Muscle layer of colon (tissue), 2 donors: ENCODE data around the gene SLC38A9.

ENCODE experiments used
- H3K27ac ChIP-seq: one replicate; pipeline ENCODE4 v1.7.0; 2013; ENCODE audit warnings: low read depth, mild to moderate bottlenecking, low read length, moderate library complexity
- H3K27me3 ChIP-seq, 2 donors: one replicate each; pipeline ENCODE4 v1.7.0; 2013; ENCODE audit warnings: low read length in 2 of 2, mild to moderate bottlenecking in 2 of 2; ENCODE audit not compliant: insufficient read depth in 2 of 2, control insufficient read depth in 1 of 2
- H3K36me3 ChIP-seq: one replicate; pipeline ENCODE4 v1.7.0; 2013; ENCODE audit warnings: mild to moderate bottlenecking, low read length; ENCODE audit not compliant: insufficient read depth
- H3K4me1 ChIP-seq: one replicate; pipeline ENCODE4 v1.7.0; 2013; ENCODE audit warnings: mild to moderate bottlenecking, low read length; ENCODE audit not compliant: insufficient read depth
- H3K4me3 ChIP-seq, 2 donors: one replicate each; pipeline ENCODE4 v1.7.0; 2013; ENCODE audit warnings: low read length in 2 of 2, low read depth in 1 of 2, mild to moderate bottlenecking in 1 of 2, moderate library complexity in 1 of 2
- H3K9ac ChIP-seq: one replicate; pipeline ENCODE4 v1.7.0; 2013; ENCODE audit warnings: low read length
- H3K9me3 ChIP-seq: one replicate; pipeline ENCODE4 v1.7.0; 2013; ENCODE audit warnings: mild to moderate bottlenecking, low read length
- donor health status: abdominal sarcoma.
- donor health status: Adenocarcinoma of cecum.

The SLC38A9 gene

DNA sequence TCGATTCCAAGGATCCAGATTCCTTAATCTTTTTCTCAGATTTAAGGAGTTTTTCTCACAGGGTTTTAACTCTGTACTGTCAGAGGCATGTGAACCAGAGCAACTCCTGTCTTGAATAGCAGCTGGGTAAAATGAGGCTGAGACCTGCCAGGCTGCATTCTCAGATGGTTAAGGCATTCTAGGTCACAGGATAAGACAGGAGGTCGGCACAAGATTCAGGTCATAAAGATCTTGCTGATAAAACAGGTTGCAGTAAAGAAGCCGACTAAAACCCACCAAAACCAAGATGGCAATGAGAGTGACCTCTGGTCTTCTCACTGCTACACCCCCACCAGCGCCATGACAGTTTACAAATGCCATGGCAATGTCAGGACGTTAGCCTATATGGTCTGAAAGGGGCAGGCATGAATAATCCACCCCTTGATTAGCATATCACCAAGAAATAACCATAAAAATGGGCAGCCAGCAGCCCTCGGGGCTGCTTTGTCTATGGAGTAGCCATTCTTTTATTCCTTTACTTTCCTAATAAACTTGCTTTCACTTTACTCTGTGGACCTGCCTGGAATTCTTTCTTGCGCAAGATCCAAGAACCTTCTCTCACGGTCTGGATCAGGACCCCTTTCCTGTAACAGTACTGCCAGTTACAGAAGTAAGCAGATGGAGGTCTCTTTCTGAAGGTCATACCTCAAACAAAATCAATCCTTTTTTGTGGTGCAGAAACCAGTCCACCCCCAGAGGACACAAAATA lies 87.1 kb downstream of the SLC38A9 start:
- Histone ChIP-seq H3K27me3 (no peaks in the 10 kb centered on the region), H3K4me1 (peaks cover 46% of the 10 kb centered on the region), H3K36me3 (no peaks in the 10 kb centered on the region), H3K9me3 (no peaks in the 10 kb centered on the region), H3K9ac (no peak overlapping the region), H3K27ac (peak overlapping the region; percentile 82), H3K4me3 (peak overlapping the region; percentile 26 to 32)

DNA sequence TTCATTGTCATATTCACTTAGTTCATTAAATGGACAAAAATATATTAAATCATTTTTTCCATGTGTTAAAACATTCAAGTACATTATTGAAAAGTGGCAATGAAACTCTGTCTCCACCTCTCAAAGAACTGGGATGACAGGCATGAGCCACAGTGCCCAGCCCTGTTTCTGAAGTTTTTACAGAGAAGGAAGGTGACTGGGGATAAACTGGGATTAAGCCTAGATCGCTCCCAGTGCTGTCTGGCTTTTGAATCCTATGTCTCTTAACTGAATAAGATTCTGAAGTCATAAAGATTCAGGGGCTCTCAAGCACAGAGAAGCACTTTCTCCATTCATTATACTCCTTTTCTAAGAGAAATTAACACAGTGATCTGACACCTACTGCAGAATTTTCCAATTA lies 88.3 kb downstream of the SLC38A9 start:
- H3K27ac ChIP-seq: no peak overlapping the region
- H3K4me1 ChIP-seq: peaks cover 47% of the 10 kb centered on the region
- H3K9ac ChIP-seq: no peak overlapping the region
- H3K9me3 ChIP-seq: no peaks in the 10 kb centered on the region
- no peaks in the 10 kb centered on the region for H3K27me3 ChIP-seq
- H3K36me3 ChIP-seq: no peaks in the 10 kb centered on the region
- no peak overlapping the region for H3K4me3 ChIP-seq

DNA sequence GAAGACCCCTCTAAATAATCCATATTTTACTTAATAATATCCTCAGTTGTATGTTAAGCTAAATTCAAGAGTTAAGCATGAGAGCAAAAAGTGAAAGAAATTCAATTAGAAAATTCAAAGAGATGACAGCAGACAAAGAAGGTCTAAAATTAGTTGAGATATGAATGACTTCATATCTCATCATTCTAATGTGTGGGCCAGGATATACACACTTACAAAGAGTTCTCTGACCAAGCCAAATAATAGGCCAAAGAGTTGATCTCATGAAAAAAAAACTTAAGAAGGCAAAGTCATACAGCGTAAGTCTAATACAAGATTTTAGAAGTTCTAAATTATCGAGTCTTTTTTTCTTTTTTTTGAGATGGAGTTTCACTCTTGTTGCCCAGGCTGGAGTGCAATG lies 89.7 kb downstream of the SLC38A9 start:
- Histone ChIP-seq H3K9ac (no peak overlapping the region), H3K4me1 (peaks cover 47% of the 10 kb centered on the region)

DNA sequence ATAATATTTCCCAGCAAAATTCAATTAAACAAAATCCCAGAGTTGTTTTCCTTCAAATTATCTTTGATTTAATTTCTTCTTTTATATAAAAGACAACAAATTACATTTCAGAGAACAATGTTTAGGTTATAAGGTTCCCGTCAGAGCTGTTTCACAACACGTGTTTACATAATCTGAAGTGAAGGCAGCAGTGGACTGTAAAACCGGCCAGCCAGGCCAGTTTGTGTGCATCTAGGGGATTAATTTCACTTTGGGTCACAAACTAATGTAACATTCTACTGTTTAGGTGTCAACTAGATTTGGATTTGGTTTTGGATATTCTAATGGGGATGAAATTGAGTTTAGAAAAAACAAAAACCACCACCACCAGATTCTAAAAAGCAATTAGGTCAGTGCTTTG lies 90.9 kb downstream of the SLC38A9 start:
- H3K36me3 ChIP-seq: no peaks in the 10 kb centered on the region
- H3K27ac ChIP-seq: peak overlapping the region; percentile 43
- no peaks in the 10 kb centered on the region for H3K27me3 ChIP-seq
- no peak overlapping the region for H3K4me3 ChIP-seq
- no peaks in the 10 kb centered on the region for H3K9me3 ChIP-seq
- peaks cover 38% of the 10 kb centered on the region for H3K4me1 ChIP-seq
- no peak overlapping the region for H3K9ac ChIP-seq

More for the DNA sequence above, 89.7 kb downstream of the SLC38A9 start:
- Histone ChIP-seq H3K36me3 (no peaks in the 10 kb centered on the region), H3K27ac (no peak overlapping the region), H3K4me3 (no peak overlapping the region), H3K27me3 (no peaks in the 10 kb centered on the region), H3K9me3 (no peaks in the 10 kb centered on the region)

DNA sequence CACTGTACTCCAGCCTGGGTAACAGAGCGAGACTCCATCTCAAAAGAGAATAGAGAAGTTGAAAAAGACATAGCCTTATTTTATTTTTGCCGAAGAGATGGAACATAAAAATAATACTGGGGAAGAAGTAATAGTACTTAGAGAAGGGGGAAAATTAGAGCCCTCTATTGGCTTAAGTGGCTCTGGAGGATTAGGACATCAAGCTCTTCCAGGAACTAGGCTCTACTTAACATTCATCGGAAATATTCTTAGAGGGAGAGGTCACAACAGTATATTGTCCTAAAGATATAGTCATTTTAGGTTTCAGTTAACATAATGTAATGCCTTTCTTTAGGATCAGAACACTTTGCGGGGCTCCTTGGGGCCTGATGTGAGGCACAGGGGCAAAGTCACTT lies 91.4 kb downstream of the SLC38A9 start:
- Histone ChIP-seq H3K4me3 (no peak overlapping the region), H3K27ac (peak overlapping the region; percentile 43), H3K4me1 (peaks cover 34% of the 10 kb centered on the region), H3K36me3 (no peaks in the 10 kb centered on the region), H3K9ac (no peak overlapping the region), H3K27me3 (no peaks in the 10 kb centered on the region), H3K9me3 (no peaks in the 10 kb centered on the region)

DNA sequence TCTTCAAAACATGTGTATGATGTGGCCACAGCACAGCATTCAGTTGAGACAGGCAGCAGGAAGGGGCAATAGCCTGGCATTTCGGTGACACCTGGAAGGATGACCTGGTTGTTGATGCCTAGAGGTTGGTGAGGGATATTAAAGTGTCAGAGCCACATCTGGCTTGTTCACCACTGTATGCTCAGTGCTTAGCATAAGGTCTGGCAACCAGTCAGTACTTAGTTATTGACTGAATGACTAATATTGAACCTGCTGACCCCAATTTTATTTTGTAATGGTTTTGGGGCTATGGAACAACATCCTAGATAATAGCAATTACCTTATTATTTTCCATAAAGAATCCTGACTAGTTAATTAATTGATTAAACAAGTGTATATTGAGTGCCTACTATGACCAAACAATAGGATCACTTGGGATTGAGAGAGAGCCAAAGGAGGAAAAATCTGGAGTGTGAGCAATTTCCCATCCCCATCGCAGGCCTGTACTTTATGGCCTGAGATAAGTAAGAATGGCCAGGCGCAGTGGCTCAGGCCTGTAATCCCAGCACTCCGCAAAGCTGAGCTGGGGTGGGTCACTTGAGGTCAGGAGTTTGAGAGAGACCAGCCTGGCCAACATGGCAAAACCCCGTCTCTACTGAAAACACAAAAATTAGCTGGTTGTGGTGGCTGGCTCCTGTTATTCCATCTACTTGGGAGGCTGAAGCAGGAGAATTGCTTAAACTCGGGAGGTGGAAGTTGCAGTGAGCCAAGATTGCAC lies 91.9 kb downstream of the SLC38A9 start:
- H3K4me1 ChIP-seq: peaks cover 28% of the 10 kb centered on the region
- no peaks in the 10 kb centered on the region for H3K27me3 ChIP-seq
- H3K9ac ChIP-seq: no peak overlapping the region
- peak overlapping the region; percentile 8 for H3K27ac ChIP-seq
- H3K36me3 ChIP-seq: no peaks in the 10 kb centered on the region
- H3K9me3 ChIP-seq: no peaks in the 10 kb centered on the region
- no peak overlapping the region for H3K4me3 ChIP-seq

DNA sequence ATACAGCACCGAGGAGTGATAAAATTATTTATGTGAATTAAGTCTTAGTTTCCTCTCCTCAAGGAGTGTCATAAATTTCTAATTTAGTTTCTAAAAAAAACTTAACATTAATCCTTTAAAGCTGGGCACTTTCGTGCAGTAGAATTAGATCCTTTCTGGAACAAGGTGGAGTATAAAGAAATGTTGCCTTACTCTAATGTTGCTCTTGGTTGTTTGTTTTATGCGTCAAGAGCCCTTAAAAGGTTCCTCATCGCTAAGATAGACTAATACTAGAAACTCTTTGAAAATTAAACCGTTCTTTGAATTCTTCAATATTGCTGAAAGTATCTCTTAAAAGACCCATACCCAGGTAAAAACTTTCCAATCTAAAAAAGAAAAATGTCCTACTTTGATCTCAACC lies 93.8 kb downstream of the SLC38A9 start:
- Histone ChIP-seq H3K9ac (no peak overlapping the region), H3K4me3 (no peak overlapping the region), H3K4me1 (peaks cover 22% of the 10 kb centered on the region), H3K27ac (no peak overlapping the region), H3K27me3 (no peaks in the 10 kb centered on the region), H3K9me3 (no peaks in the 10 kb centered on the region), H3K36me3 (no peaks in the 10 kb centered on the region)

DNA sequence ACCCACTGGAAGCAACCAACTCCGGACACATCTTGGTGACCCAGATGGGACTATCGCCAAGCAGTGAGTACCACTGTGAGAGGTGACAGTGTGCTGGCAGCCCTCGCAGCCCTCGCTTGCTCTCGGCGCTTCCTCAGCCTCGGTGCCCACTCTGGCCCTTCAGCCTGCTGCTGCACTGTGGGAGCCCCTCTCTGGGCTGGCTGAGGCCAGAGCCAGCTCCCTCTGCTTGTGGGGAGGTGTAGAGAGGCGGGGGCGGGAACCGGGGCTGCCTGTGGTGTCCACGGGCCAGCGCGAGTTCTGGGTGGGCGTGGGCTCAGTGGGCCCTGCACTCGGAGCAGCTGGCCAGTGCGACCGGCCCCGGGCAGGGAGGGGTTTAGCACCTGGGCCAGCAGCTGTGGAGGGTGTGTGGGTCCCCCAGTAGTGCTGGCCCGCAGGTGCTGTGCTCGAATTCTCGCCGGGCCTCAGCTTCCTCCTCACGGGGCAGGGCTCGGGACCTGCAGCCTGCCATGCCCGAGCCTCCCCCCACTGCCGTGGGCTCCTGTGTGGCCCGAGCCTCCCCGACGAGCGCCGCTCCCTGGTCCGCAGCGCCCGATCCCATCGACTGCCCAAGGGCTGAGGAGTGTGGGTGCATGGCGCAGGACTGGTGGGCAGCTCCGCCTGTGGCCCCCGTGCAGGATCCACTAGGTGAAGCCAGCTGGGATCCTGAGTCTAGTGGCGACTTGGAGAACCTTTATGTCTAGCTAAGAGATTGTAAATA lies 98.8 kb downstream of the SLC38A9 start:
- no peak overlapping the region for H3K27ac ChIP-seq
- H3K9me3 ChIP-seq: no peaks in the 10 kb centered on the region
- no peaks in the 10 kb centered on the region for H3K27me3 ChIP-seq
- H3K36me3 ChIP-seq: no peaks in the 10 kb centered on the region
- H3K4me3 ChIP-seq: no peak overlapping the region
- H3K9ac ChIP-seq: no peak overlapping the region
- H3K4me1 ChIP-seq: no peaks in the 10 kb centered on the region

DNA sequence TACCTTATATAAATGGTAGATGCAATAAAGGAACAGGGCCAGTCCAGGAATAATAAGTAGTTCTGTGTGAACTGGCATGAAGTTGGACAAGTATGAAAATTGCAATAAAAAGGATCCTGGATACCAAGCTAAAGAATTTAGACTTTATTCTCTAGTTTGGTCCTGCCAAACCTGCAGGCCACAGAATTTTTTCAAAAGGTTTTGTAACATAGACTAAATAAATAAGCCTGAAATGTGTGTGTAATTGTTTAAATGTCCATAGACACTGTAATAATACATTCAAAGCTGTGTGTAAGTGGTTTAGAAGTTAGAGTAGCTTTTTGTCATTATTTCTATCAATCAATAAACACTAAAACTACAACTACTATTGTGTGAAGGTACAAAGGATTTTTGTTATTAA lies 101.6 kb downstream of the SLC38A9 start:
- Histone ChIP-seq H3K9ac (no peak overlapping the region), H3K4me1 (no peaks in the 10 kb centered on the region), H3K4me3 (no peak overlapping the region), H3K9me3 (no peaks in the 10 kb centered on the region), H3K27ac (no peak overlapping the region), H3K27me3 (no peaks in the 10 kb centered on the region), H3K36me3 (no peaks in the 10 kb centered on the region)

DNA sequence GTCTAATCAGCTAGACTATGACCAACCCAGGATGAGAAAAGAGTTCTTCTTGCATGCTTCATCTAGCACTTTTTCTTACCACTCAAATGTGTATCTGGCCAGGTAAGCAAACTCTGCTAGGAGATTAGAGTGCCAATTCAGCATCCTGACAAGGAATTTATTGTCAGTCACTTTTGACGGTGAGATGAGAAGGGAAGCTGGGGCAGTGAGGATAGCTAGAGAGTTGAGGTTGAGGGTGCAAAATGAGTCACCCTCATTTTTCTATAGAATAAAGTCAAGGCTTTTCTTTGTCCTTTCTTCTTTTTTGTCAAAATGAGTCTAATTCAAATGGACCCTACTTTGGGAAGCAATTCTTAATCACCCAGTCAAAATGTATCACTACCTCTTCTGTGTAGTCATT lies 102.7 kb downstream of the SLC38A9 start:
- H3K9me3 ChIP-seq: no peaks in the 10 kb centered on the region
- H3K27me3 ChIP-seq: no peaks in the 10 kb centered on the region
- H3K27ac ChIP-seq: no peak overlapping the region
- H3K4me1 ChIP-seq: peaks cover 4% of the 10 kb centered on the region
- H3K9ac ChIP-seq: no peak overlapping the region
- H3K4me3 ChIP-seq: no peak overlapping the region
- H3K36me3 ChIP-seq: no peaks in the 10 kb centered on the region

DNA sequence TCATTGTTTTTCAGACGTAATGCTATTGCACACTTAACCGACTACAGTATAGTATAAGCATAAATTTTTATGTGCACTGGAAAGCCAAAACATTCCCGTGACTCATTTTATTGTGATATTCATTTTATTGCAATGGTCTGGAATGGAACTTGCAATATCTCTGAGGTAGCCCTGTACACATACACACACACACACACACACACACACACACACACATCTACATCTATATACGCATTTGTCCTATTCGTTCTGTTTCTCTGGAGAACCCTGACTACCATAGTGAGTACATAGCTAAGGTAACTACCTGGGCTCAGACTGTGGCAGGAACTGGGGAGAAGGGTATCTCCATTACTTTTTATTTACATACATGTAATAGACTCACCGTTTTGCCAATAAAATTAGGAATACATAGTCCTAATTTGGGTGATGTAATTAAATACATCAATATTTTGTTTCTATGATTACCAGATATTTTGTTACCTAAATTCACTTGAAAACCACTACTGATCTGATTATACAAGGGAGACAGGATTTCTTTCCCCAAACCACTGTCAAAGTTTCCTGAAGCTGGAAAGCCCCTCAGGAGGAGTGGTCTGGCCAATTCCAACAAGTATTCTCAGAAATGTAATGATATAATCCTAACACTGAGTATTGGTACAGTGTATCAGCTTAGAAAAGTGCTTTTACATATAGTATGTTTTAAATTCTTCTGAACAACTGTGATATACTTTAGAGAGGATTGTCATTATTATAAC lies 103.4 kb downstream of the SLC38A9 start:
- H3K9ac ChIP-seq: no peak overlapping the region
- H3K4me3 ChIP-seq: no peak overlapping the region
- no peaks in the 10 kb centered on the region for H3K36me3 ChIP-seq
- H3K9me3 ChIP-seq: no peaks in the 10 kb centered on the region
- H3K4me1 ChIP-seq: peaks cover 9% of the 10 kb centered on the region
- no peak overlapping the region for H3K27ac ChIP-seq
- no peaks in the 10 kb centered on the region for H3K27me3 ChIP-seq
